SU-DHL-6 (cell line): Measurements from ENCODE around the gene ITGB7.

Experiments used
- H2AFZ ChIP-seq: fragments of 200-600 bp; sonication (generic); 2 replicates; pipeline ENCODE4 v1.6.1; 2014; ENCODE audit warnings: low read depth, mild to moderate bottlenecking, moderate library complexity, mixed read lengths, antibody characterized with exemption, low read length; ENCODE audit not compliant: severe bottlenecking
- H3F3A ChIP-seq: fragments of 200-600 bp; shearing (Covaris generic); 2 replicates; pipeline ENCODE4 v1.6.0; 2016; ENCODE audit warnings: antibody characterized with exemption, mild to moderate bottlenecking; ENCODE audit not compliant: insufficient read depth
- H3K27ac ChIP-seq: fragments of 200-600 bp; sonication (generic); 2 replicates; pipeline ENCODE4 v1.5.1; 2016; ENCODE audit warnings: low read depth, mild to moderate bottlenecking, low read length, moderate library complexity, mixed read lengths
- H3K27me3 ChIP-seq: fragments of 200-600 bp; sonication (generic), shearing (Covaris generic); 2 replicates; pipeline ENCODE4 v1.6.0; 2014; ENCODE audit warnings: mild to moderate bottlenecking, low read length
- H3K36me3 ChIP-seq: fragments of 200-600 bp; sonication (generic); 2 replicates; pipeline ENCODE4 v1.6.1; 2014; ENCODE audit warnings: mild to moderate bottlenecking, low read length, mixed read lengths
- H3K4me2 ChIP-seq: fragments of 300-600, 200-600 bp; shearing (Covaris generic), sonication (generic); 2 replicates; pipeline ENCODE4 v1.6.0; 2014; ENCODE audit warnings: low read length, low read depth, mild to moderate bottlenecking; ENCODE audit not compliant: poor library complexity, severe bottlenecking
- H3K4me3 ChIP-seq: fragments of 200-600 bp; sonication (generic); 2 replicates; pipeline ENCODE4 v1.5.1; 2014; ENCODE audit warnings: antibody characterized with exemption, low read length, mild to moderate bottlenecking, mixed read lengths; ENCODE audit not compliant: insufficient read depth, poor library complexity, severe bottlenecking
- H3K79me2 ChIP-seq: fragments of 200-600 bp; sonication (generic); 2 replicates; pipeline ENCODE4 v1.6.1; 2014; ENCODE audit warnings: mild to moderate bottlenecking, low read length, moderate library complexity; ENCODE audit not compliant: insufficient read depth
- H3K9ac ChIP-seq: fragments of 200-600 bp; sonication (generic); 2 replicates; pipeline ENCODE4 v1.7.0; 2014; ENCODE audit warnings: mild to moderate bottlenecking, low read length
- H3K9me2 ChIP-seq: fragments of 200-600 bp; sonication (generic); replicated peaks from 2 replicates; pipeline ENCODE4 v1.6.1; 2014; ENCODE audit warnings: low read length; ENCODE audit not compliant: insufficient read depth
- H3K9me3 ChIP-seq: fragments of 200-600 bp; sonication (generic); 2 replicates; pipeline ENCODE4 v1.6.1; 2014; ENCODE audit warnings: low read length, mixed read lengths; ENCODE audit not compliant: insufficient read depth
- H4K20me1 ChIP-seq: fragments of 200-600 bp; sonication (generic); 2 replicates; pipeline ENCODE4 v1.6.1; 2014; ENCODE audit warnings: low read depth, mild to moderate bottlenecking, antibody characterized with exemption, low read length, moderate library complexity, mixed read lengths
- CTCF ChIP-seq: fragments of 200-600 bp; sonication (generic); IDR thresholded peaks from one replicate; pipeline ENCODE4 v1.5.1; 2017; ENCODE audit warnings: antibody characterized with exemption, mild to moderate bottlenecking, low read length, moderate library complexity; ENCODE audit not compliant: insufficient read depth, poor library complexity, severe bottlenecking
- EZH2phosphoT487 ChIP-seq: fragments of 200-600 bp; sonication (generic), shearing (Covaris generic); conservative IDR thresholded peaks from 2 replicates; pipeline ENCODE4 v1.6.1; 2018; ENCODE audit warnings: mild to moderate bottlenecking, antibody characterized with exemption, low read length, moderate library complexity, mixed read lengths

Gene ITGB7

GRCh38 chr12:53207042-53207441 is at the start of gene ITGB7:
TSS of gene ITGB7 (minus strand) at chr12:53207251. CDS start at chr12:53200443, 6,808 bp downstream.
- Histone ChIP-seq H3K4me2 (peak within 1 kb of the TSS; percentile 97), H2AFZ (no peak within 1 kb of the TSS), H3K27ac (peak within 1 kb of the TSS; percentile 85), H3K9ac (peak within 1 kb of the TSS; percentile 81), H3K4me3 (peak within 1 kb of the TSS; percentile 85), H3K9me2 (no peaks in the 10 kb centered on the region), H3K36me3 (no peaks in the 10 kb centered on the region), H3K27me3 (no peaks in the 10 kb centered on the region), H3F3A (peaks cover 40% of the 10 kb centered on the region), H3K79me2 (peaks cover 47% of the 10 kb centered on the region), H4K20me1 (no peaks in the 10 kb centered on the region), H3K9me3 (no peaks in the 10 kb centered on the region)
- TF ChIP-seq CTCF (no peak), EZH2phosphoT487 (no peak)

- H3K79me2 ChIP-seq: peaks cover 9% of the 10 kb centered on the region
- TF ChIP-seq CTCF: no peak
- no peak for TF ChIP-seq EZH2phosphoT487
- peak overlapping the region; percentile 52 for H3K4me2 ChIP-seq
- H3K27ac ChIP-seq: peak overlapping the region; percentile 59
- no peak overlapping the region for H3K4me3 ChIP-seq
- no peaks in the 10 kb centered on the region for H3K36me3 ChIP-seq
- H3K9me3 ChIP-seq: no peaks in the 10 kb centered on the region
- no peaks in the 10 kb centered on the region for H4K20me1 ChIP-seq
- no peaks in the 10 kb centered on the region; the same call in 1 of the 2 replicates for H3F3A ChIP-seq
- no peaks in the 10 kb centered on the region for H3K9me2 ChIP-seq
- H3K9ac ChIP-seq: peak overlapping the region; percentile 24
- no peaks in the 10 kb centered on the region for H3K27me3 ChIP-seq
- H2AFZ ChIP-seq: peak overlapping the region; percentile 4
Measured at GRCh38 chr12:53255996-53256395, 48.9 kb upstream of the ITGB7 start.

- H4K20me1 ChIP-seq: no peaks in the 10 kb centered on the region
- H3K4me3 ChIP-seq: no peak overlapping the region
- no peaks in the 10 kb centered on the region for H3K9me3 ChIP-seq
- H3K36me3 ChIP-seq: no peaks in the 10 kb centered on the region
- H3K27me3 ChIP-seq: no peaks in the 10 kb centered on the region
- H2AFZ ChIP-seq: no peak overlapping the region
- H3K9me2 ChIP-seq: no peaks in the 10 kb centered on the region
- no peak for TF ChIP-seq EZH2phosphoT487
- no peak for TF ChIP-seq CTCF
- peaks cover 9% of the 10 kb centered on the region for H3K79me2 ChIP-seq
- H3F3A ChIP-seq: no peaks in the 10 kb centered on the region; the same call in 1 of the 2 replicates
- peak overlapping the region; percentile 24; the same call in 1 of the 2 replicates for H3K9ac ChIP-seq
- peak overlapping the region; percentile 59 for H3K27ac ChIP-seq
- H3K4me2 ChIP-seq: peak overlapping the region; percentile 52
Measured at GRCh38 chr12:53254816-53255545, 47.9 kb upstream of the ITGB7 start.
